ENCODE measurements around the gene EXOC4.

The EXOC4 gene

DNA sequence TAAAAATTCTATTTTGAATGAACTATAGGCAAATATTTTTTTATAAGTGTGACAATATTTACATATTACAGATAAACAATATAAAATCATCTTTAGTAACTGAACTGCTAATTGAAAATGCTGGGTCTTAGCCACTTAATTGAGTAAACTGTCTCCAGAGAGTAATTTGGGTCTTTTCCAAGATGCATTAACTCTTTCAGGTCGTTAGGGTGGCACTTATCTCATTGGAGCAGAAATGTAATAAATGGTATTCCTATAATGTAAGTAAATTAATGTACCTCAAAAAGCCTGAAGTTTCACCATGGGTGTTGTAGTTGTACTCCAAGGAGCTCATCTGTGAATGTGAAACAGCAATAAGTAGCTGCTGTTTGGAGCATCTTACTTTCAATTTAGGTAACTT lies 208.5 kb downstream of the EXOC4 start:
- no peak overlapping the region for H3K23ac ChIP-seq (ENCODE audit: low read depth, low read length, poor library complexity)
- no peak overlapping the region for H2AK5ac ChIP-seq (ENCODE audit: low read depth, low read length)
- no peaks in the 10 kb centered on the region for H3K36me3 ChIP-seq (replicated peaks in 1 of 2; ENCODE audit: control insufficient read depth in 2 of 2, insufficient read depth in 2 of 2, low read length in 2 of 2)
- H3K4me1 ChIP-seq (ENCODE audit: control insufficient read depth in 2 of 2, insufficient read depth in 1 of 2, low read depth in 1 of 2, low read length in 2 of 2) = peaks cover 0 to 1% of the 10 kb centered on the region in 2 donors
- no peak overlapping the region for H3K4ac ChIP-seq (ENCODE audit: low read length)
- no peak overlapping the region for H3K9ac ChIP-seq (ENCODE audit: low read depth, low read length, poor library complexity)
- no peak for DNase-seq (ENCODE audit: low spot score)
- H3K27me3 ChIP-seq (ENCODE audit: control insufficient read depth in 3 of 3, insufficient read depth in 3 of 3, low read depth in 1 of 3, low read length in 3 of 3) = no peaks in the 10 kb centered on the region
- no peaks in the 10 kb centered on the region for H3K9me3 ChIP-seq (replicated peaks in 1 of 2; ENCODE audit: control insufficient read depth in 2 of 2, insufficient read depth in 1 of 2, low read depth in 1 of 2, low read length in 2 of 2)
- no peak overlapping the region for H2BK5ac ChIP-seq (ENCODE audit: low read length)
- H2AFZ ChIP-seq (ENCODE audit: low read length) = no peak overlapping the region
- WGBS, 2 donors (ENCODE audit: extremely low coverage in 2 of 2, insufficient read length in 2 of 2, insufficient replicate concordance in 1 of 2) = no CpG with 5 or more reads among the region's 1 CpG
- H3K14ac ChIP-seq (ENCODE audit: low read length) = no peak overlapping the region
- no peak overlapping the region for H2BK120ac ChIP-seq (ENCODE audit: low read depth, low read length)
- H4K8ac ChIP-seq (ENCODE audit: low read depth, low read length) = no peak overlapping the region
- no peaks in the 10 kb centered on the region for H3K79me1 ChIP-seq (ENCODE audit: low read depth, low read length)
- no peak overlapping the region for H2BK15ac ChIP-seq (ENCODE audit: low read length)
- no peak overlapping the region for H4K91ac ChIP-seq (ENCODE audit: low read depth, low read length, poor library complexity)
- H3K4me3 ChIP-seq (ENCODE audit: low read length in 2 of 2) = no peak overlapping the region
- no peak overlapping the region for H3K18ac ChIP-seq (ENCODE audit: low read length)
- no peak overlapping the region for H3K4me2 ChIP-seq (ENCODE audit: insufficient read depth, low read length, poor library complexity, severe bottlenecking)
- no peak overlapping the region for H2BK12ac ChIP-seq (ENCODE audit: low read length)
- no peak overlapping the region for H3K27ac ChIP-seq (replicated peaks; ENCODE audit: low read length)

DNA sequence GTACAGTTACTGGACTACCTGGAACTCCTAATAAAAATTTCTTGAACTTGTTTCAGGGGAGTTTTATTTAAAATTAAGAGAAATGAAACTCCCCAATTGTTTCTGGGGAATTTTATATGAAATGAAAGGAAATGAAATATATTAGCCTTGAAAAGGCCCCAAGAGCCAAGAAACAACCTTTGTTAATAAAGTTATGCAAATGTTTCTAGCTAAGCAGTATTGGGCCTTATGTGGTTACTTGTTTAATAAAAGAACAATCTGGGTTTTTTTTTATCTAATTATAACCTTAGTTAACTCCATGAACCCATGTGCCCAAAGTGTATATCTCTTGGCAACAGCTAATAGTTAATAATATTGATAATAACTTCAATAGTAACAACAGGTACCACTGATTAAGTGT lies 222.8 kb downstream of the EXOC4 start:
- Histone ChIP-seq H4K91ac (ENCODE audit: low read depth, low read length, poor library complexity) (no peak overlapping the region), H3K23ac (ENCODE audit: low read depth, low read length, poor library complexity) (no peak overlapping the region), H2AFZ (ENCODE audit: low read length) (no peak overlapping the region), H2BK15ac (ENCODE audit: low read length) (no peak overlapping the region), H2AK5ac (ENCODE audit: low read depth, low read length) (no peak overlapping the region), H3K79me1 (ENCODE audit: low read depth, low read length) (no peaks in the 10 kb centered on the region), H3K36me3 (replicated peaks in 1 of 2; ENCODE audit: control insufficient read depth in 2 of 2, insufficient read depth in 2 of 2, low read length in 2 of 2) (peaks cover 0 to 7% of the 10 kb centered on the region in 2 donors), H3K9me3 (replicated peaks in 1 of 2; ENCODE audit: control insufficient read depth in 2 of 2, insufficient read depth in 1 of 2, low read depth in 1 of 2, low read length in 2 of 2) (no peaks in the 10 kb centered on the region), H2BK5ac (ENCODE audit: low read length) (no peak overlapping the region), H2BK12ac (ENCODE audit: low read length) (no peak overlapping the region), H3K4me1 (ENCODE audit: control insufficient read depth in 2 of 2, insufficient read depth in 1 of 2, low read depth in 1 of 2, low read length in 2 of 2) (peaks cover 0 to 2% of the 10 kb centered on the region in 2 donors), H3K27me3 (ENCODE audit: control insufficient read depth in 3 of 3, insufficient read depth in 3 of 3, low read depth in 1 of 3, low read length in 3 of 3) (no peaks in the 10 kb centered on the region), H3K4me2 (ENCODE audit: insufficient read depth, low read length, poor library complexity, severe bottlenecking) (no peak overlapping the region), H3K18ac (ENCODE audit: low read length) (no peak overlapping the region), H3K4me3 (ENCODE audit: low read length in 2 of 2) (no peak overlapping the region), H2BK120ac (ENCODE audit: low read depth, low read length) (no peak overlapping the region), H3K9ac (ENCODE audit: low read depth, low read length, poor library complexity) (no peak overlapping the region), H4K8ac (ENCODE audit: low read depth, low read length) (no peak overlapping the region), H3K27ac (replicated peaks; ENCODE audit: low read length) (no peak overlapping the region), H3K4ac (ENCODE audit: low read length) (no peak overlapping the region), H3K14ac (ENCODE audit: low read length) (no peak overlapping the region)
- DNase-seq (ENCODE audit: low spot score) = no peak

DNA sequence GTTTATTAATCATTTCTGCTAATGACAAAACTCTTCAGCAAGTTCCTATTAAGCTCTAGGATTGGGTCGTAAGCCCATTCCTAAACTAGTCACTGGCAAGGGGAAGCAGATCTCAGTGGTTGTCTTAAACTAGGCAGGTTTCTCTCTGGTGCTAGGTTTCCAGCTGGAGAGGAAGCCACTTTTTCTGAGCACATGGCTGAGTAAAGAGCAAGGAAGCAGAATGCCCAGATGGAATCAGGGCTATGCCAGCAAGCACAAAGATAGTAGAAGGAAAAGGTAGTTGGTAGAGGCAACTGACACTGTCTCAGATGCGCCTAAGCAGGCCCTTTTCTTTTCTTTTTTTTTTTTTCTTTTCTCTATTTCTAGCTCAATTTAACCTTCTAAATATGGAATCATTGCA lies 224.9 kb downstream of the EXOC4 start:
- no peaks in the 10 kb centered on the region for H3K27me3 ChIP-seq (ENCODE audit: control insufficient read depth in 3 of 3, insufficient read depth in 3 of 3, low read depth in 1 of 3, low read length in 3 of 3)
- H3K14ac ChIP-seq (ENCODE audit: low read length) = no peak overlapping the region
- no peak overlapping the region for H2BK15ac ChIP-seq (ENCODE audit: low read length)
- H3K4ac ChIP-seq (ENCODE audit: low read length) = no peak overlapping the region
- H3K18ac ChIP-seq (ENCODE audit: low read length) = no peak overlapping the region
- no peak overlapping the region for H2BK12ac ChIP-seq (ENCODE audit: low read length)
- H4K91ac ChIP-seq (ENCODE audit: low read depth, low read length, poor library complexity) = no peak overlapping the region
- H3K9me3 ChIP-seq (replicated peaks in 1 of 2; ENCODE audit: control insufficient read depth in 2 of 2, insufficient read depth in 1 of 2, low read depth in 1 of 2, low read length in 2 of 2) = no peaks in the 10 kb centered on the region
- H3K9ac ChIP-seq (ENCODE audit: low read depth, low read length, poor library complexity) = no peak overlapping the region
- DNase-seq (ENCODE audit: low spot score) = no peak
- H2BK5ac ChIP-seq (ENCODE audit: low read length) = no peak overlapping the region
- no peak overlapping the region for H3K4me2 ChIP-seq (ENCODE audit: insufficient read depth, low read length, poor library complexity, severe bottlenecking)
- no peak overlapping the region for H3K23ac ChIP-seq (ENCODE audit: low read depth, low read length, poor library complexity)
- no peak overlapping the region for H3K27ac ChIP-seq (replicated peaks; ENCODE audit: low read length)
- peaks cover 0 to 7% of the 10 kb centered on the region in 2 donors for H3K36me3 ChIP-seq (replicated peaks in 1 of 2; ENCODE audit: control insufficient read depth in 2 of 2, insufficient read depth in 2 of 2, low read length in 2 of 2)
- no peak overlapping the region for H2AK5ac ChIP-seq (ENCODE audit: low read depth, low read length)
- WGBS, 2 donors (ENCODE audit: extremely low coverage in 2 of 2, insufficient read length in 2 of 2, insufficient replicate concordance in 1 of 2) = no CpG with 5 or more reads among the region's 2 CpGs
- H2BK120ac ChIP-seq (ENCODE audit: low read depth, low read length) = no peak overlapping the region
- H4K8ac ChIP-seq (ENCODE audit: low read depth, low read length) = no peak overlapping the region
- no peak overlapping the region for H2AFZ ChIP-seq (ENCODE audit: low read length)
- H3K4me1 ChIP-seq (ENCODE audit: control insufficient read depth in 2 of 2, insufficient read depth in 1 of 2, low read depth in 1 of 2, low read length in 2 of 2) = peaks cover 0 to 2% of the 10 kb centered on the region in 2 donors
- H3K79me1 ChIP-seq (ENCODE audit: low read depth, low read length) = no peaks in the 10 kb centered on the region
- no peak overlapping the region for H3K4me3 ChIP-seq (ENCODE audit: low read length in 2 of 2)

DNA sequence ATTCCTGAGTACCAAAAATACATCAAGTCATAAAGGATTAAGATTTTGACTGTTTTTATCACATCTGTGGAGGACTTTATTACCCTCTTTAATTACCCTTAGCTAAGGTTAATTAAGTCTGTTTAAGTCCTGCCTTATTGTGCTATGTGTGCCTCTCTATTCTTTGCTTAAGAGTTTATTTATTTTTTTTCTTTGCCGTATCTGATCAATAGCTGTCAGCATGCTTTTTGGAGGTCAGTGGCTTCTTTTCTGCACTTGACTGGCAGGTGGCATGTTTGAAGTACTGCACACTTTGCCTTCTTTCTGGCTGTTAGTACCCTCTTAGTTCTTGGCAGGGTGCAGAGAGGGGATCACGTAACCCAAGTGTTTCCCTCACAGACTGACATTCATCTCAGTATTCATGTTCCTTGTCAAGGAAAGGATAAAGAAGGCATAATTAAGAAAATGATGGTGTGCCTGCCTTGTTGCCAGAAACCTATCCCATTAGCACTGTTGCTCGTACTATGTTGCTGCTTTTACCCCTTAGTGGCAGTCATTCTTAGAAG lies 225.8 kb downstream of the EXOC4 start:
- H3K9me3 ChIP-seq (replicated peaks in 1 of 2; ENCODE audit: control insufficient read depth in 2 of 2, insufficient read depth in 1 of 2, low read depth in 1 of 2, low read length in 2 of 2) = no peaks in the 10 kb centered on the region
- H3K4me3 ChIP-seq (ENCODE audit: low read length in 2 of 2) = no peak overlapping the region
- H4K8ac ChIP-seq (ENCODE audit: low read depth, low read length) = no peak overlapping the region
- H3K14ac ChIP-seq (ENCODE audit: low read length) = no peak overlapping the region
- H3K4me1 ChIP-seq (ENCODE audit: control insufficient read depth in 2 of 2, insufficient read depth in 1 of 2, low read depth in 1 of 2, low read length in 2 of 2) = peaks cover 0 to 2% of the 10 kb centered on the region in 2 donors
- H2BK15ac ChIP-seq (ENCODE audit: low read length) = no peak overlapping the region
- no peak overlapping the region for H3K18ac ChIP-seq (ENCODE audit: low read length)
- no peak overlapping the region for H2AK5ac ChIP-seq (ENCODE audit: low read depth, low read length)
- no peak overlapping the region for H3K23ac ChIP-seq (ENCODE audit: low read depth, low read length, poor library complexity)
- no peak overlapping the region for H2BK12ac ChIP-seq (ENCODE audit: low read length)
- H2BK5ac ChIP-seq (ENCODE audit: low read length) = no peak overlapping the region
- H3K9ac ChIP-seq (ENCODE audit: low read depth, low read length, poor library complexity) = no peak overlapping the region
- H3K27me3 ChIP-seq (ENCODE audit: control insufficient read depth in 3 of 3, insufficient read depth in 3 of 3, low read depth in 1 of 3, low read length in 3 of 3) = no peaks in the 10 kb centered on the region
- H3K4me2 ChIP-seq (ENCODE audit: insufficient read depth, low read length, poor library complexity, severe bottlenecking) = no peak overlapping the region
- H3K36me3 ChIP-seq (replicated peaks in 1 of 2; ENCODE audit: control insufficient read depth in 2 of 2, insufficient read depth in 2 of 2, low read length in 2 of 2) = peaks cover 0 to 7% of the 10 kb centered on the region in 2 donors
- H3K4ac ChIP-seq (ENCODE audit: low read length) = no peak overlapping the region
- H2BK120ac ChIP-seq (ENCODE audit: low read depth, low read length) = no peak overlapping the region
- no peak for DNase-seq (ENCODE audit: low spot score)
- no CpG with 5 or more reads among the region's 3 CpGs for WGBS, 2 donors (ENCODE audit: extremely low coverage in 2 of 2, insufficient read length in 2 of 2, insufficient replicate concordance in 1 of 2)
- no peak overlapping the region for H3K27ac ChIP-seq (replicated peaks; ENCODE audit: low read length)
- no peaks in the 10 kb centered on the region for H3K79me1 ChIP-seq (ENCODE audit: low read depth, low read length)
- no peak overlapping the region for H4K91ac ChIP-seq (ENCODE audit: low read depth, low read length, poor library complexity)
- H2AFZ ChIP-seq (ENCODE audit: low read length) = no peak overlapping the region
